Kidney epithelial cell (primary cell): ENCODE results near the gene NPTX2. TPM values are rescaled to one million over a fixed set of nuclear protein-coding genes. Genes with fewer than 3 reads are reported as not detected.

Experiments
- DNase-seq: peaks from one replicate; pipeline ENCODE4 v3.0.0-alpha.2; 2010; ENCODE audit warnings: low read depth
- H3K27me3 ChIP-seq: 2 replicates; pipeline ENCODE4 v1.6.0; 2011; ENCODE audit warnings: low read length; ENCODE audit not compliant: control insufficient read depth, insufficient read depth
- H3K36me3 ChIP-seq: 2 replicates; pipeline ENCODE4 v1.5.1; 2011; ENCODE audit warnings: low read length; ENCODE audit not compliant: control insufficient read depth, insufficient read depth
- H3K4me3 ChIP-seq: 2 replicates; pipeline ENCODE4 v1.5.1; 2011; ENCODE audit warnings: low read depth, mild to moderate bottlenecking, control low read depth, low read length
- total RNA-seq: library from RNA; depleted of rRNA; stranded (reverse); fragments of >200 nt; gene quantifications from 2 replicates; pipeline ENCODE4 v1.2.3, GENCODE V29; 2015
- TF ChIP-seq, protein P1 (sequence below): IDR thresholded peaks from 2 replicates; pipeline ENCODE4 v1.5.1; 2011; ENCODE audit warnings: mild to moderate bottlenecking, moderate library complexity, low read length, control low read depth, inconsistent platforms; ENCODE audit not compliant: insufficient read depth, poor library complexity, severe bottlenecking

The NPTX2 gene
- total RNA-seq, 1 donor from 2014 or later = 0.46 TPM

DNA sequence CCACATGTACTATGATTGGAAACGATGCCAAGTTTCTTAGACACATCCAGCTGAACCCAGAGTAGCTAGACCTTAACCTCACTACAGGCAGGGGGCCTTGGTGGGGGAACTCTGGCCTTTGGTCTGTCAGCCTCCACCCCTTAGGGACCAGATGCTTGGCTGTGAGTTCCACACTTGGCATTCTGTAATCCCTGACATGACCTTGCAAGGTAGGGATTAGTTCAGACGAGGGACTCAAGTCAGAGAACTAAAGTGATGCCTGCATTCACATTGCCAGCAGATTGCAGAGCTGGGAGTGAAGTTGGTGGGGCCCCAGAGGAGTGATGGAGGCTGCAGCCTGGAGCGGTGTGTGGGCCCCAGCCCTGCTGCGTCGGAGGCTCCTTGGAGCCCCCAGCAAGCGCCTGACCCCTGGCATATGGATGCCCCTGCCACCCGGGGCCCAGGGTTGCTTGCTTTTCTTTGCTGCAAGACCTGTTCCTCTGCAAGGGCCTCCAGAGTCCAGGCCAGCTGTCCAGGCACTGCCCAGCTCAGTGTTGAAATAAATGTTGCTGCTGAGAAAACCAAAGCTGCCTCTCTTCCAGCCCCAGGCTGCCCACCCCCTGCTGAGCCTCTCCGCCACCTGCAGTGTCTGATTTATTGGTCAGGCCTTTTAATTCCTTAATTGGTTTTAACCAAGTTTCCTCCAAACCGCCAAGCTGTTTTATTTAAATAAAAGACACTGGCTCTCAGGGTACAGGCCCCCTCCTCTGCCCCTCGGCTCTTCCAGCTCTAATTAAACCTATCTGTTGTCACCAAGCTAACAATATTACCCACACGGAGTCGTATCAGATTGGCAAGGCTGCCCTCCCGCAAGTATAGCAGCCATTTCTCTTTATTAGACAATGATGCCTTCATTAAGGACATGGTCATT, 4.7 kb downstream of the NPTX2 start:
- TF ChIP-seq, protein P1, sequence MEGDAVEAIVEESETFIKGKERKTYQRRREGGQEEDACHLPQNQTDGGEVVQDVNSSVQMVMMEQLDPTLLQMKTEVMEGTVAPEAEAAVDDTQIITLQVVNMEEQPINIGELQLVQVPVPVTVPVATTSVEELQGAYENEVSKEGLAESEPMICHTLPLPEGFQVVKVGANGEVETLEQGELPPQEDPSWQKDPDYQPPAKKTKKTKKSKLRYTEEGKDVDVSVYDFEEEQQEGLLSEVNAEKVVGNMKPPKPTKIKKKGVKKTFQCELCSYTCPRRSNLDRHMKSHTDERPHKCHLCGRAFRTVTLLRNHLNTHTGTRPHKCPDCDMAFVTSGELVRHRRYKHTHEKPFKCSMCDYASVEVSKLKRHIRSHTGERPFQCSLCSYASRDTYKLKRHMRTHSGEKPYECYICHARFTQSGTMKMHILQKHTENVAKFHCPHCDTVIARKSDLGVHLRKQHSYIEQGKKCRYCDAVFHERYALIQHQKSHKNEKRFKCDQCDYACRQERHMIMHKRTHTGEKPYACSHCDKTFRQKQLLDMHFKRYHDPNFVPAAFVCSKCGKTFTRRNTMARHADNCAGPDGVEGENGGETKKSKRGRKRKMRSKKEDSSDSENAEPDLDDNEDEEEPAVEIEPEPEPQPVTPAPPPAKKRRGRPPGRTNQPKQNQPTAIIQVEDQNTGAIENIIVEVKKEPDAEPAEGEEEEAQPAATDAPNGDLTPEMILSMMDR = no peak
- Histone ChIP-seq H3K27me3 (peaks cover 31% of the 10 kb centered on the region), H3K36me3 (no peaks in the 10 kb centered on the region), H3K4me3 (no peak overlapping the region)
- DNase-seq = no peak

DNA sequence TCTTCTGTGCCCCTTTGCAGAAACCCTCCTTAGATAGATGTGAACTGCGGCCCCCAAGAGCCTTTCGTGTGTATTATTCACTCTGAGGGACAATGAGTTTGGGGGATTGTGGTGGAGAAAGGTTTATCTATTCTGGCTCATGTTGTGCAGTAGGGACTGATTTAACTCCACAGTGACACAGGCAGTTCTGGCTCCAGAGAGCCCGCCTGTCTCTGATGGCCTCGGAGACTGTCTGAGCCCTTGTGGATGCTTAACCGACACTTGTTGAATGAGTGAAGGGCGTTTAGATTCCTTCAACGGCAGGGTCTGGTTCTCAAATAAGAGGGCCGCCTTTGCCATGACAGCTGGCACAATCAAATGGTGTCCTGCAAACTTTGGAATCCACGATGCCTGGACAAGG, 5.8 kb downstream of the NPTX2 start:
- TF ChIP-seq, protein P1 = no peak
- H3K36me3 ChIP-seq = no peaks in the 10 kb centered on the region
- peaks cover 22% of the 10 kb centered on the region for H3K27me3 ChIP-seq
- no peak for DNase-seq
- H3K4me3 ChIP-seq = no peak overlapping the region

DNA sequence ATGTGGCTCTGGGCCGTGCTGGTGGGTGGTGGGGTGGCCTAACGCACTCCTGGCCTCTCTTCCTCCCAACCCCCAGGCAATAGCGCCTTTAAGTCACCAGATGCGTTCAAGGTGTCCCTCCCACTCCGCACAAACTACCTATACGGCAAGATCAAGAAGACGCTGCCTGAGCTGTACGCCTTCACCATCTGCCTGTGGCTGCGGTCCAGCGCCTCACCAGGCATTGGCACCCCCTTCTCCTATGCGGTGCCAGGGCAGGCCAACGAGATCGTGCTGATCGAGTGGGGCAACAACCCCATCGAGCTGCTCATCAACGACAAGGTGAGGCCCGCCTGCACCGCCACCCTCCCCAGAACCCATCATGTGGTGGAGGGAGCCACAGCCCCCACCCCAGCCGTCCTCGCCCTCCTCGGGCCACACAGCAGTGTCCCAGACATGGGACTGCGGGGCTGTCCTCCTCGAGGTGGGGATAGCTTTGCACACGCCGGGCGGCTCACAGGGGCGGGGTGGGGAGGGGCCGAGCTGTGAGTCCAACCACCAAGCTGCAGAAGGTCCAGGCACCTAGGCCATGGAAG, 7.8 kb downstream of the NPTX2 start:
- Histone ChIP-seq H3K4me3 (no peak overlapping the region), H3K36me3 (no peaks in the 10 kb centered on the region), H3K27me3 (peaks cover 6% of the 10 kb centered on the region)
- no peak for DNase-seq
- TF ChIP-seq, protein P1 = no peak

DNA sequence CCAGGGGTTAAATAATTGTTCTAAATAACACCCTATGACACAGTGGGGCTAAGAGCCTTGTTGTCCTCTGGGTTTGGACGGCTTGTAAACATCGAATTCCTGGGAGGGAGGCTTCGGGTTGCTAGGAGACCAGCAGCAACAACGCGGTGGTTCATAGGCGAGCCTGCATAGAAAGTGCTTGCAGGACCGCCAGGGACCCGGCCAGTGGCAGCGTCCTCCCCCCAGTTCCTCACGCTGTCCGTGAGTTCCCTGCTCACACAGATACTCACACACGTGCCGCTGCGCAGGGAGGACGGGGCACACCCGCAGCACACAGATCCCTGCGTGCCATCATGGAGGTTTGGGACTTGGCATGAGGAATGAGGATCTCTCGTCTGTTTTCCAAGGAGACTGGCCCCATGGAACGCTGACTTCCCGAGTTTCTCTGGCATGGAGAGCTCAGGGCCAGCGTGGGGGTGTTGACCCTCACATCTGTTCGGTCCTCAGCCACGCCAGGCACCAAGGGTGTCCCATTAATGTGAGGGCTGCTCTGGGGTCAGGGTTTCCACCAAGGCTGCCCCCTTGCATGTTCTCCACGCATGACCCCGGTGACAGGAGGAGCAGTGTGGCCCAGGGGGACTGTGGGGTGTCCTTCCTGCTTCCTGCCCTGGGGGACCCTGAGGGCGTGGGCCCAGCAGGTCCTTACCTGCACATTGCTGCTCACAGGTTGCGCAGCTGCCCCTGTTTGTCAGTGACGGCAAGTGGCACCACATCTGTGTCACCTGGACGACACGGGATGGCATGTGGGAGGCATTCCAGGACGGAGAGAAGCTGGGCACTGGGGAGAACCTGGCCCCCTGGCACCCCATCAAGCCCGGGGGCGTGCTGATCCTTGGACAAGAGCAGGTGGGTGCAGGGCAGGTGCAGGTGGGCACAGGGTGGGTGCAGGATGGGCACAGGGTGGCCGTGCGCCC, 9.7 kb downstream of the NPTX2 start:
- H3K27me3 ChIP-seq = peaks cover under 1% of the 10 kb centered on the region
- no peak for DNase-seq
- no peaks in the 10 kb centered on the region for H3K36me3 ChIP-seq
- no peak overlapping the region for H3K4me3 ChIP-seq
- TF ChIP-seq, protein P1 = no peak

DNA sequence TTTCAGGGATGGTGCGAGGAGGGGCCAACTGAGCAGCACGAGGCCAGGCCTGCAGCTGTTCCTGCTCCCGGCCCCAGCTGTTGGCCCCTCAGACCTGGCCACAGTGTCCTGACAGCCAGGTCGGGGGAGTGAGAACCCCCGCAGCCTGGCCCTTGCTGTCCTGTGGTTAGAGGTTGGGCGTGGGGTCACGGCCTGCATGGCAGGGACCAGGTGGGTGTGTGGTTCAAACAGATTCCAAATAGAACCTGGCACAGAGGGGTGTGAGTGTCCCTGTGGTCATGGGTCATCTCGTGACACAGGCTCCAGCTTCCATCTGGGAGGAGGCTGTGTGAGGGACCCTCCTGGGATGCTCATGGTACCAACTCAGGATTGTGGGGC, 10.3 kb downstream of the NPTX2 start:
- H3K36me3 ChIP-seq = no peaks in the 10 kb centered on the region
- no peaks in the 10 kb centered on the region for H3K27me3 ChIP-seq
- DNase-seq = no peak
- H3K4me3 ChIP-seq = no peak overlapping the region
- TF ChIP-seq, protein P1 = no peak
